ENCODE measurements around the gene CYP1A1.

DNA sequence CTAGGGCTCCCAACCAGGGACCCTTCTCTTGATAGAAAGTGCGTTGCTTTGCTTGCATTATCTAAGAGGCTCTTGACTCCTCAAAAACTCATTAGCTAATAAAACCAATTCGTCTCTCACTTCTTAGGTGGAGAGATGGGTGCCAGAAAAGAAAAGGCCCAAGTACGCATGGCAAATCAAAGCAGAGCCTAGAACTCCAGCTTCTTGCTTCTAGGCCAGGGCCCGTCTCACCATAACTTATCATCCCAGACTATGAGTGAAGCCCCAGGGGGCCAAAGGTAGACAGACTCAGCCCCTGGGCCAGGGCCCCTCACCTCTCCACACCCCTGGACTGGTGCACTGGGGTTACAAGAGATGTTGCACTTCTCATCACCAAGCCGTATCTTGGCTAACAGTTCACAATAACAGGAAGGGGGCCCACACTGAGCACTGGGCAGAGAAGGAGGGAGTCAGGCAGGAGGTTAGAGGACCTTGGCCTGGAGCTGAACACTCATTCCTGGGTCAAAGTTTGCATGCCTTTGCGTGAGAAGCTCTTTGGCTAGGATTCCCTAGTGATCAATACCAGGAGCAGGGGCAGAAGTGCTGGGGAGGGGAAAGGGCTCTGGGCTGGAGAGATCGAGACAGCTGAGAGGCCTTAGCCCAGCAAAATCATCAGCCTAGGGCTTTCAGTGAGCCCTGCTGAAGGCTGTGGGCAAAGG, 5.4 kb upstream of the CYP1A1 start:
- TF ChIP-seq, protein P1, sequence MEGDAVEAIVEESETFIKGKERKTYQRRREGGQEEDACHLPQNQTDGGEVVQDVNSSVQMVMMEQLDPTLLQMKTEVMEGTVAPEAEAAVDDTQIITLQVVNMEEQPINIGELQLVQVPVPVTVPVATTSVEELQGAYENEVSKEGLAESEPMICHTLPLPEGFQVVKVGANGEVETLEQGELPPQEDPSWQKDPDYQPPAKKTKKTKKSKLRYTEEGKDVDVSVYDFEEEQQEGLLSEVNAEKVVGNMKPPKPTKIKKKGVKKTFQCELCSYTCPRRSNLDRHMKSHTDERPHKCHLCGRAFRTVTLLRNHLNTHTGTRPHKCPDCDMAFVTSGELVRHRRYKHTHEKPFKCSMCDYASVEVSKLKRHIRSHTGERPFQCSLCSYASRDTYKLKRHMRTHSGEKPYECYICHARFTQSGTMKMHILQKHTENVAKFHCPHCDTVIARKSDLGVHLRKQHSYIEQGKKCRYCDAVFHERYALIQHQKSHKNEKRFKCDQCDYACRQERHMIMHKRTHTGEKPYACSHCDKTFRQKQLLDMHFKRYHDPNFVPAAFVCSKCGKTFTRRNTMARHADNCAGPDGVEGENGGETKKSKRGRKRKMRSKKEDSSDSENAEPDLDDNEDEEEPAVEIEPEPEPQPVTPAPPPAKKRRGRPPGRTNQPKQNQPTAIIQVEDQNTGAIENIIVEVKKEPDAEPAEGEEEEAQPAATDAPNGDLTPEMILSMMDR (conservative IDR thresholded peaks at IDR 0.05 in 1 of 2, IDR thresholded peaks at IDR 0.05 in 1 of 2; ENCODE audit: extremely low read depth in 1 of 2, insufficient read depth in 1 of 2, low read depth in 1 of 2, low read length in 2 of 2), result no peak
- TF ChIP-seq EZH2 (IDR thresholded peaks at IDR 0.05; ENCODE audit: borderline replicate concordance, low read length), result no peak
